GM21619 (cell line): ENCODE data around the gene TIMP2.
"Not testable (repeated sequence)": the region's sequence is repeated elsewhere in the genome, so short reads cannot be mapped to it uniquely, and the experiment has no call there.

Experiments used
- ATAC-seq: cut with Tn5 transposase; IDR thresholded peaks from one replicate; pipeline ENCODE4 v1.9.1; 2021; ENCODE audit not compliant: unreplicated experiment

The TIMP2 gene

GRCh38 chr17:78956254-78956653 lies 31.1 kb upstream of the TIMP2 start:
- ATAC-seq = no peak

GRCh38 chr17:78954684-78955083 lies 29.5 kb upstream of the TIMP2 start:
- ATAC-seq = no peak

- no peak for ATAC-seq
Observed at GRCh38 chr17:78953356-78954350, 28.5 kb upstream of the TIMP2 start.

GRCh38 chr17:78952706-78953105 lies 27.5 kb upstream of the TIMP2 start:
- ATAC-seq = no peak

- no peak for ATAC-seq
Observed at GRCh38 chr17:78951967-78952551, 26.9 kb upstream of the TIMP2 start.

GRCh38 chr17:78950870-78951269 lies 25.7 kb upstream of the TIMP2 start:
- ATAC-seq = no peak

- ATAC-seq = no peak
Observed at GRCh38 chr17:78947235-78948149, 22.3 kb upstream of the TIMP2 start.

- no peak for ATAC-seq
Observed at GRCh38 chr17:78946631-78947030, 21.4 kb upstream of the TIMP2 start.

- no peak for ATAC-seq
Observed at GRCh38 chr17:78946131-78946530, 20.9 kb upstream of the TIMP2 start.

- not testable (repeated sequence) for ATAC-seq
Observed at GRCh38 chr17:78945455-78945854, 20.3 kb upstream of the TIMP2 start.

- ATAC-seq = no peak
Observed at GRCh38 chr17:78944956-78945355, 19.8 kb upstream of the TIMP2 start.

GRCh38 chr17:78944026-78944425 lies 18.8 kb upstream of the TIMP2 start:
- ATAC-seq = no peak

GRCh38 chr17:78940708-78941107 lies 15.5 kb upstream of the TIMP2 start:
- ATAC-seq = no peak

GRCh38 chr17:78940258-78940657 lies 15.1 kb upstream of the TIMP2 start:
- ATAC-seq = no peak

- ATAC-seq = no peak
Observed at GRCh38 chr17:78939615-78940014, 14.4 kb upstream of the TIMP2 start.

GRCh38 chr17:78937561-78937960 lies 12.4 kb upstream of the TIMP2 start:
- ATAC-seq = no peak

GRCh38 chr17:78935419-78936323 lies 10.5 kb upstream of the TIMP2 start:
- ATAC-seq = no peak

GRCh38 chr17:78934681-78935418 lies 9.7 kb upstream of the TIMP2 start:
- no peak for ATAC-seq

- no peak for ATAC-seq
Observed at GRCh38 chr17:78933959-78934568, 8.9 kb upstream of the TIMP2 start.
